22Rv1 (cell line): Measurements from ENCODE around the gene NUTF2.

Experiments used
- ZFX ChIP-seq: fragments of 450-650 bp; IDR thresholded peaks from 2 replicates; pipeline ENCODE4 v1.6.1; 2017; ENCODE audit warnings: antibody characterized with exemption, borderline replicate concordance
- TF ChIP-seq, protein P1 (sequence below): fragments of 450-650 bp; IDR thresholded peaks from 2 replicates; pipeline ENCODE4 v1.5.1; 2017; ENCODE audit warnings: mild to moderate bottlenecking

DNA sequence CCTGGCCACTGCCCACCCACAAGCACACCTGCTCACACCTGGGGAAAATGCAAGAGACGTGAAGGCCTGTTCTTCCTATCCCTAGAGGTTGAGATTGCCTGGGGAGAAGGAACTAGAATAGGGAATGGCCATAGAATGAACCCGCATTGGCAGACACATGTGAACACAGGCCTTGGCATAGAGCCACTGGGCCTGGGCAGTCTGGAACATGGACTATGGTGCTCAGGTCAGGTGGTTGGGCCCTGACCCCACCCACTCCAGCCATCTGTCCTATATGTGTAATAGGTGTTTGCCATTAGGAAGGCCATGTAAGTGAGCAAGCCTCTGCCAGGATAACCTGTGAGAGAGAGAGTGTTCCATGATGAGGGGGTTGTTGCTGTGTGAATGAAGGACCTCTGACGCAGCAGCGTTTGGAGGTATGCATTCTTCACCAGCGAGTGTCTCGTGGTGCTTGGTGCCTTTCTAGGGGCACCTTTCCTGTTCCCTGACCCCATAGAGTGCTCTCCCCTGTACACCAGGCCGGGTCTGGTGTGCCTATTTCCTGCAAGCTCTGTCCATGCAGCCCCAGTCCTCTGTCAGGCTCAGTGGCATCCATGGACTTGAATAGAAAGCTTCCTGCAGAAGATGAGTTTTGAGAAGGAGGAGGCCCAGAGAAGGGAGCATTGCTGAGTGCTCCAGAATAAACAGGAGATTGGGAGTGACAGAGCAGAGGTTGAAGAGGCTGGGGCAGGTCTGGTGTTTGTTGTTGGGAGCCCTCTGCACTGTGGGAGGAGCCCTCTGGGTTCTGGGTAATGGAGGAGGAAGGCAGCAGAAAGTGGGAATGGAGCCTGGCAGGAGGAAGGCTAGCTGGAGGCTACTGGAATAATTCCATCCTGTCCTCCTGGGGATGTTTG lies 69.3 kb downstream of the NUTF2 start:
- TF ChIP-seq, protein P1, sequence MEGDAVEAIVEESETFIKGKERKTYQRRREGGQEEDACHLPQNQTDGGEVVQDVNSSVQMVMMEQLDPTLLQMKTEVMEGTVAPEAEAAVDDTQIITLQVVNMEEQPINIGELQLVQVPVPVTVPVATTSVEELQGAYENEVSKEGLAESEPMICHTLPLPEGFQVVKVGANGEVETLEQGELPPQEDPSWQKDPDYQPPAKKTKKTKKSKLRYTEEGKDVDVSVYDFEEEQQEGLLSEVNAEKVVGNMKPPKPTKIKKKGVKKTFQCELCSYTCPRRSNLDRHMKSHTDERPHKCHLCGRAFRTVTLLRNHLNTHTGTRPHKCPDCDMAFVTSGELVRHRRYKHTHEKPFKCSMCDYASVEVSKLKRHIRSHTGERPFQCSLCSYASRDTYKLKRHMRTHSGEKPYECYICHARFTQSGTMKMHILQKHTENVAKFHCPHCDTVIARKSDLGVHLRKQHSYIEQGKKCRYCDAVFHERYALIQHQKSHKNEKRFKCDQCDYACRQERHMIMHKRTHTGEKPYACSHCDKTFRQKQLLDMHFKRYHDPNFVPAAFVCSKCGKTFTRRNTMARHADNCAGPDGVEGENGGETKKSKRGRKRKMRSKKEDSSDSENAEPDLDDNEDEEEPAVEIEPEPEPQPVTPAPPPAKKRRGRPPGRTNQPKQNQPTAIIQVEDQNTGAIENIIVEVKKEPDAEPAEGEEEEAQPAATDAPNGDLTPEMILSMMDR, result no peak
- TF ChIP-seq ZFX, result no peak
